ENCODE data around the gene SCD5.

DNA sequence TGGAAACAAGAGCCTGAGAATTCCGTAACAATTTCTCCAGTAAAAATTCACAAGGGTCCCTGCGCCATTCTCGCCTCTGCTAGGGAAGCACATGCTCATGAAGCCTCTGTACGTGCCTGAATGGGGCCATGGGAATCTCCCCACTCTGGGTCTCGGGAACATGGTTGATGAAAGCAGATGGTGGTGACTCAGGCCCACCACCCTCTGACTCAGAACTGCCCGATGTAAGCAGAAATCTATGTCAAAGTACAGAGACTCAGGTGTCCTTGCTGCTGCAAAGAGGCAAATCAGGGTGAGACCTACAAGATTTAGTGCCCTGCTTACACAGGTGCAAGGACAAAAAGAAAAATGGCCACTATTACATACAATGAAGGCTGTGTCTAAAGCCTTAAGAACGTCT is 65.0 kb downstream of the SCD5 start:
- TF ChIP-seq POLR2AphosphoS5 (IDR thresholded peaks at IDR 0.05; ENCODE audit: low read depth): no peak
- TF ChIP-seq, protein P1, sequence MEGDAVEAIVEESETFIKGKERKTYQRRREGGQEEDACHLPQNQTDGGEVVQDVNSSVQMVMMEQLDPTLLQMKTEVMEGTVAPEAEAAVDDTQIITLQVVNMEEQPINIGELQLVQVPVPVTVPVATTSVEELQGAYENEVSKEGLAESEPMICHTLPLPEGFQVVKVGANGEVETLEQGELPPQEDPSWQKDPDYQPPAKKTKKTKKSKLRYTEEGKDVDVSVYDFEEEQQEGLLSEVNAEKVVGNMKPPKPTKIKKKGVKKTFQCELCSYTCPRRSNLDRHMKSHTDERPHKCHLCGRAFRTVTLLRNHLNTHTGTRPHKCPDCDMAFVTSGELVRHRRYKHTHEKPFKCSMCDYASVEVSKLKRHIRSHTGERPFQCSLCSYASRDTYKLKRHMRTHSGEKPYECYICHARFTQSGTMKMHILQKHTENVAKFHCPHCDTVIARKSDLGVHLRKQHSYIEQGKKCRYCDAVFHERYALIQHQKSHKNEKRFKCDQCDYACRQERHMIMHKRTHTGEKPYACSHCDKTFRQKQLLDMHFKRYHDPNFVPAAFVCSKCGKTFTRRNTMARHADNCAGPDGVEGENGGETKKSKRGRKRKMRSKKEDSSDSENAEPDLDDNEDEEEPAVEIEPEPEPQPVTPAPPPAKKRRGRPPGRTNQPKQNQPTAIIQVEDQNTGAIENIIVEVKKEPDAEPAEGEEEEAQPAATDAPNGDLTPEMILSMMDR (conservative IDR thresholded peaks at IDR 0.05; ENCODE audit: low read depth in 2 of 2): no peak

Data from GM23338 (cell line).